ENCODE results near the gene APOL6.

Gene APOL6

GRCh38 chr22:35609761-35610160, 38.5 kb upstream of the APOL6 start:
- Histone ChIP-seq H3K27ac (ENCODE audit: low read length) (no peak overlapping the region), H3K9ac (ENCODE audit: low read depth, low read length) (no peak overlapping the region), H3K4me1 (ENCODE audit: insufficient read depth, low read length) (no peaks in the 10 kb centered on the region), H3K27me3 (ENCODE audit: insufficient read depth, low read length) (no peaks in the 10 kb centered on the region), H3K36me3 (ENCODE audit: insufficient read depth, low read depth, low read length) (no peaks in the 10 kb centered on the region), H3K4me3 (ENCODE audit: low read length) (no peak overlapping the region), H3K9me3 (ENCODE audit: insufficient read depth, low read depth, low read length) (no peaks in the 10 kb centered on the region)

DNA sequence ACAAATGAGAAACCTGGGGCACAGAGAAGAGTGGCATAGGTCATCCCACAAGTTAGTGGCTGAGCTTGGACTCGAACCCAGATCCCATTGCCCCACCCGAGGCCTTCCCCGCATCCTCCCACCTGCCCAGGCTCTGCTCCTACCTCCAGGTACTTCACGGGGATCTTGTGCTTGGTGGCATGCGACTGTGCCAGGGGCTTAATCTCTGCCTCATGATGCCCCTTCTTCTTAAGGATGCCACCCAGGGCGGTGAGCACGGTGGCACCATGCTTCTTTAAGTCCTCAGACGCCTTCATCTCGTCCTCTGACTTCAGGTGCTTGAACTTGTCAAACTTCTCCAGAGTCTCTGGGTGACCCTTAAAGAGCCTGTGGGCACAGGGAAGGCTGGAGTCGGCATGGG, 37.5 kb upstream of the APOL6 start:
- no peak overlapping the region for H3K4me3 ChIP-seq (ENCODE audit: low read length)
- no peaks in the 10 kb centered on the region for H3K27me3 ChIP-seq (ENCODE audit: insufficient read depth, low read length)
- no peaks in the 10 kb centered on the region for H3K9me3 ChIP-seq (ENCODE audit: insufficient read depth, low read depth, low read length)
- H3K27ac ChIP-seq (ENCODE audit: low read length) = no peak overlapping the region
- no peaks in the 10 kb centered on the region for H3K36me3 ChIP-seq (ENCODE audit: insufficient read depth, low read depth, low read length)
- no peak overlapping the region for H3K9ac ChIP-seq (ENCODE audit: low read depth, low read length)
- H3K4me1 ChIP-seq (ENCODE audit: insufficient read depth, low read length) = no peaks in the 10 kb centered on the region

GRCh38 chr22:35611200-35611890, 36.9 kb upstream of the APOL6 start:
- Histone ChIP-seq H3K9ac (ENCODE audit: low read depth, low read length) (no peak overlapping the region), H3K4me1 (ENCODE audit: insufficient read depth, low read length) (no peaks in the 10 kb centered on the region), H3K4me3 (ENCODE audit: low read length) (no peak overlapping the region), H3K36me3 (ENCODE audit: insufficient read depth, low read depth, low read length) (no peaks in the 10 kb centered on the region), H3K9me3 (ENCODE audit: insufficient read depth, low read depth, low read length) (no peaks in the 10 kb centered on the region), H3K27ac (ENCODE audit: low read length) (no peak overlapping the region), H3K27me3 (ENCODE audit: insufficient read depth, low read length) (no peaks in the 10 kb centered on the region)

GRCh38 chr22:35611891-35612576, 36.2 kb upstream of the APOL6 start:
- Histone ChIP-seq H3K9ac (ENCODE audit: low read depth, low read length) (no peak overlapping the region), H3K4me3 (ENCODE audit: low read length) (no peak overlapping the region), H3K4me1 (ENCODE audit: insufficient read depth, low read length) (no peaks in the 10 kb centered on the region)

GRCh38 chr22:35612903-35613302, 35.3 kb upstream of the APOL6 start:
- H3K27me3 ChIP-seq (ENCODE audit: insufficient read depth, low read length) = no peaks in the 10 kb centered on the region
- H3K36me3 ChIP-seq (ENCODE audit: insufficient read depth, low read depth, low read length) = no peaks in the 10 kb centered on the region
- no peaks in the 10 kb centered on the region for H3K9me3 ChIP-seq (ENCODE audit: insufficient read depth, low read depth, low read length)
- no peaks in the 10 kb centered on the region for H3K4me1 ChIP-seq (ENCODE audit: insufficient read depth, low read length)
- no peak overlapping the region for H3K27ac ChIP-seq (ENCODE audit: low read length)
- no peak overlapping the region for H3K4me3 ChIP-seq (ENCODE audit: low read length)
- H3K9ac ChIP-seq (ENCODE audit: low read depth, low read length) = no peak overlapping the region

More at GRCh38 chr22:35611891-35612576, 36.2 kb upstream of the APOL6 start:
- Histone ChIP-seq H3K27me3 (ENCODE audit: insufficient read depth, low read length) (no peaks in the 10 kb centered on the region), H3K36me3 (ENCODE audit: insufficient read depth, low read depth, low read length) (no peaks in the 10 kb centered on the region), H3K9me3 (ENCODE audit: insufficient read depth, low read depth, low read length) (no peaks in the 10 kb centered on the region), H3K27ac (ENCODE audit: low read length) (no peak overlapping the region)

- Histone ChIP-seq H3K4me3 (ENCODE audit: low read length) (no peak overlapping the region), H3K9me3 (ENCODE audit: insufficient read depth, low read depth, low read length) (no peaks in the 10 kb centered on the region), H3K27me3 (ENCODE audit: insufficient read depth, low read length) (no peaks in the 10 kb centered on the region), H3K4me1 (ENCODE audit: insufficient read depth, low read length) (no peaks in the 10 kb centered on the region), H3K27ac (ENCODE audit: low read length) (no peak overlapping the region), H3K36me3 (ENCODE audit: insufficient read depth, low read depth, low read length) (no peaks in the 10 kb centered on the region), H3K9ac (ENCODE audit: low read depth, low read length) (no peak overlapping the region)
Measured at GRCh38 chr22:35614404-35614803, 33.8 kb upstream of the APOL6 start.

DNA sequence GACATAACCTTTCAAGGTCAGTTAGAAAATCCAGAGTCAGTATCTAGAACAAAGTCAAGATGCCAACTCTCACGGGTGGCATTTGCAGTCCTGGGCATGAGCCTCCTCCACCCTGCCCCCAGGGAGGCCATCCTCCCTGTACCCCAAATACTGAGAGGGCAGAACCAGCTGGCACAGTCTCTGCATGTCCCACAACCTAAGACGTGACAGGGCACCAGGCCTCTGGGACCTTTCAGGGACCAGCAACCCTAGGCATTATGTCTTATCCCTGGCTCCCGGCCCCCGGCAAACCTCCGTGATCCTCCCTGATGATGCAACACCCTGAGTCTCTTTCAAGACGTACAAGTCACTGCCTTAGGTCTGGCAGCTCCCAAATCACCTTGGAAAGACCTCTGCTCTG, 33.1 kb upstream of the APOL6 start:
- Histone ChIP-seq H3K27me3 (ENCODE audit: insufficient read depth, low read length) (no peaks in the 10 kb centered on the region), H3K27ac (ENCODE audit: low read length) (no peak overlapping the region), H3K4me1 (ENCODE audit: insufficient read depth, low read length) (no peaks in the 10 kb centered on the region), H3K36me3 (ENCODE audit: insufficient read depth, low read depth, low read length) (no peaks in the 10 kb centered on the region), H3K9me3 (ENCODE audit: insufficient read depth, low read depth, low read length) (no peaks in the 10 kb centered on the region), H3K4me3 (ENCODE audit: low read length) (no peak overlapping the region), H3K9ac (ENCODE audit: low read depth, low read length) (no peak overlapping the region)

DNA sequence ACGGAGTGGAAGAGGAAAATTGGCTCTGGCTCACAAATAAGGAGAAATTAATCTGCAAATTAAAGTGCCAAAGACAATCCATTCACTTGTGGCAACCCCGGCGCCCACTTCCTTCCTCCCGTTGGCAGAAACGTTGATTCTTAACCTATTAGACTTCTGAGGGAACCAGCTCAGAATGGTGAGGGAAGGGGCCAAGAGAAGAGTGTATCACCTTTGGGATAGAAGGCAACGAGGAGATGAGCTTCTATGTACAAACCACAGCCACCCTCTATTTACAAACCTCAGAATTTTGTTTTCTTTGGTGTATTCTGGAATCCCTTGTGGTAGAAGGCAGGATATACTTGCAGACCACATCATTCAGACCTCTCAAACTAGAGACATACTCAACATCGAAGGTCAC, 32.2 kb upstream of the APOL6 start:
- H3K27me3 ChIP-seq (ENCODE audit: insufficient read depth, low read length) = no peaks in the 10 kb centered on the region
- H3K4me1 ChIP-seq (ENCODE audit: insufficient read depth, low read length) = no peaks in the 10 kb centered on the region
- no peaks in the 10 kb centered on the region for H3K9me3 ChIP-seq (ENCODE audit: insufficient read depth, low read depth, low read length)
- H3K36me3 ChIP-seq (ENCODE audit: insufficient read depth, low read depth, low read length) = no peaks in the 10 kb centered on the region
- no peak overlapping the region for H3K4me3 ChIP-seq (ENCODE audit: low read length)
- H3K27ac ChIP-seq (ENCODE audit: low read length) = no peak overlapping the region
- no peak overlapping the region for H3K9ac ChIP-seq (ENCODE audit: low read depth, low read length)

DNA sequence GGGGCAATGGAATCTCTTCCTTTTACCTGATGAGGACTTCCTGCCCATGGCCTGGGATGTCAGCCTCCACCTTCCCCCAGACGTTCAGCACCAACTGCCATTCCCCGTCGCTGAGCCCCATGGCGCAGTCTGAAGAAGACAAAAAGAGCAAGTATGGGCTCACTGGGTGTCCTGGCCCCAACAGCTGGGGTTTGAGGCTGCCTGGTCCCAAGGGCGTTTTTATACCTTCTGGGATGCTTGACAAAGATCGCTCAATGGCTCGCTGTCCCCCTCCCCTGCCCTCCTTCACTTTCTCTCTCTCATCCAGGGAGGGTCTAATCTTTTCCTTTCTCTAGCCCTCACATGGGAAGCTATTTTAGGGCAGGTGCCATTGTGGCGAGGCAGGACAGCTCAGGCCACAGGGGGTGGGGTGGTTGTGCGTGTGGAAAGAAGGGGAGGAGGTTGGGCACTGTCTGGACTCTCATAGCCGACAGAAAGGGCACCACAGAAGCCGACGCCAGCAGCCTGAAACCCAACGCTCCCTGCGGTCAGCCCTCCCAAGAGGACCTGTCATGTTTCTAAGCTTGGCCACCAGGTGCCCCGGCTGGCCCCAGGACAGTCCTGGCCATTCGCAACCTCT, 31.0 kb upstream of the APOL6 start, which contains the start of gene MB:
TSS of gene MB (minus strand) at position 193 of the 619 bp plus-strand sequence. CDS start at position 121, 72 bp downstream.
- Histone ChIP-seq H3K9ac (ENCODE audit: low read depth, low read length) (no peak within 1 kb of the TSS), H3K27me3 (ENCODE audit: insufficient read depth, low read length) (no peaks in the 10 kb centered on the region), H3K36me3 (ENCODE audit: insufficient read depth, low read depth, low read length) (no peaks in the 10 kb centered on the region), H3K4me1 (ENCODE audit: insufficient read depth, low read length) (no peaks in the 10 kb centered on the region), H3K27ac (ENCODE audit: low read length) (no peak within 1 kb of the TSS), H3K9me3 (ENCODE audit: insufficient read depth, low read depth, low read length) (no peaks in the 10 kb centered on the region), H3K4me3 (ENCODE audit: low read length) (no peak within 1 kb of the TSS)

- no peaks in the 10 kb centered on the region for H3K36me3 ChIP-seq (ENCODE audit: insufficient read depth, low read depth, low read length)
- H3K4me3 ChIP-seq (ENCODE audit: low read length) = no peak overlapping the region
- H3K27ac ChIP-seq (ENCODE audit: low read length) = no peak overlapping the region
- H3K4me1 ChIP-seq (ENCODE audit: insufficient read depth, low read length) = peaks cover 5% of the 10 kb centered on the region; the same call in 1 of the 2 replicates
- H3K9ac ChIP-seq (ENCODE audit: low read depth, low read length) = no peak overlapping the region
- H3K27me3 ChIP-seq (ENCODE audit: insufficient read depth, low read length) = no peaks in the 10 kb centered on the region
- no peaks in the 10 kb centered on the region for H3K9me3 ChIP-seq (ENCODE audit: insufficient read depth, low read depth, low read length)
Measured at GRCh38 chr22:35618427-35619223, 29.6 kb upstream of the APOL6 start.

GRCh38 chr22:35619336-35620094, 28.7 kb upstream of the APOL6 start:
- Histone ChIP-seq H3K27me3 (ENCODE audit: insufficient read depth, low read length) (no peaks in the 10 kb centered on the region), H3K9me3 (ENCODE audit: insufficient read depth, low read depth, low read length) (no peaks in the 10 kb centered on the region), H3K36me3 (ENCODE audit: insufficient read depth, low read depth, low read length) (no peaks in the 10 kb centered on the region), H3K9ac (ENCODE audit: low read depth, low read length) (no peak overlapping the region), H3K27ac (ENCODE audit: low read length) (no peak overlapping the region), H3K4me3 (ENCODE audit: low read length) (no peak overlapping the region), H3K4me1 (ENCODE audit: insufficient read depth, low read length) (peaks cover 5% of the 10 kb centered on the region; the same call in 1 of the 2 replicates)
